ENCODE measurements around the gene IMMP2L.

The IMMP2L gene

GRCh38 chr7:111362506-111363054 is 199.7 kb downstream of the IMMP2L start:
- TF ChIP-seq EZH2phosphoT487 (conservative IDR thresholded peaks at IDR 0.05; ENCODE audit: low read length) (no peak), CTCF (IDR thresholded peaks at IDR 0.05; ENCODE audit: insufficient read depth, low read length, poor library complexity, severe bottlenecking) (no peak)
- Histone ChIP-seq H3K9me2 (replicated peaks; ENCODE audit: insufficient read depth, low read length) (no peaks in the 10 kb centered on the region), H3K27me3 (ENCODE audit: low read length) (no peaks in the 10 kb centered on the region), H3K9ac (ENCODE audit: low read length) (no peak overlapping the region), H3K27ac (ENCODE audit: low read depth, low read length) (no peak overlapping the region), H3K4me3 (ENCODE audit: insufficient read depth, low read length, poor library complexity, severe bottlenecking) (no peak overlapping the region), H3K4me2 (ENCODE audit: low read depth, low read length, poor library complexity, severe bottlenecking) (no peak overlapping the region), H4K20me1 (ENCODE audit: low read depth, low read length) (no peaks in the 10 kb centered on the region), H3K9me3 (ENCODE audit: insufficient read depth, low read length) (no peaks in the 10 kb centered on the region), H3K79me2 (ENCODE audit: insufficient read depth, low read length) (no peaks in the 10 kb centered on the region), H3K36me3 (ENCODE audit: low read length) (no peaks in the 10 kb centered on the region), H3F3A (ENCODE audit: insufficient read depth) (no peaks in the 10 kb centered on the region), H2AFZ (ENCODE audit: low read depth, low read length, severe bottlenecking) (no peak overlapping the region)

GRCh38 chr7:111358915-111359314 is 203.4 kb downstream of the IMMP2L start:
- Histone ChIP-seq H3K4me2 (ENCODE audit: low read depth, low read length, poor library complexity, severe bottlenecking) (no peak overlapping the region), H3K27ac (ENCODE audit: low read depth, low read length) (no peak overlapping the region), H3K9me3 (ENCODE audit: insufficient read depth, low read length) (no peaks in the 10 kb centered on the region), H4K20me1 (ENCODE audit: low read depth, low read length) (no peaks in the 10 kb centered on the region), H3K4me3 (ENCODE audit: insufficient read depth, low read length, poor library complexity, severe bottlenecking) (no peak overlapping the region), H3K36me3 (ENCODE audit: low read length) (no peaks in the 10 kb centered on the region), H2AFZ (ENCODE audit: low read depth, low read length, severe bottlenecking) (no peak overlapping the region), H3K79me2 (ENCODE audit: insufficient read depth, low read length) (no peaks in the 10 kb centered on the region), H3K27me3 (ENCODE audit: low read length) (no peaks in the 10 kb centered on the region), H3F3A (ENCODE audit: insufficient read depth) (no peaks in the 10 kb centered on the region), H3K9ac (ENCODE audit: low read length) (no peak overlapping the region), H3K9me2 (replicated peaks; ENCODE audit: insufficient read depth, low read length) (no peaks in the 10 kb centered on the region)
- TF ChIP-seq EZH2phosphoT487 (conservative IDR thresholded peaks at IDR 0.05; ENCODE audit: low read length) (no peak), CTCF (IDR thresholded peaks at IDR 0.05; ENCODE audit: insufficient read depth, low read length, poor library complexity, severe bottlenecking) (no peak)

GRCh38 chr7:111357691-111358090 is 204.6 kb downstream of the IMMP2L start:
- Histone ChIP-seq H3K36me3 (ENCODE audit: low read length) (no peaks in the 10 kb centered on the region), H3F3A (ENCODE audit: insufficient read depth) (no peaks in the 10 kb centered on the region), H3K27me3 (ENCODE audit: low read length) (no peaks in the 10 kb centered on the region), H2AFZ (ENCODE audit: low read depth, low read length, severe bottlenecking) (no peak overlapping the region), H3K4me2 (ENCODE audit: low read depth, low read length, poor library complexity, severe bottlenecking) (no peak overlapping the region), H3K27ac (ENCODE audit: low read depth, low read length) (no peak overlapping the region), H3K9ac (ENCODE audit: low read length) (no peak overlapping the region), H3K9me3 (ENCODE audit: insufficient read depth, low read length) (no peaks in the 10 kb centered on the region), H4K20me1 (ENCODE audit: low read depth, low read length) (no peaks in the 10 kb centered on the region), H3K9me2 (replicated peaks; ENCODE audit: insufficient read depth, low read length) (no peaks in the 10 kb centered on the region), H3K79me2 (ENCODE audit: insufficient read depth, low read length) (no peaks in the 10 kb centered on the region), H3K4me3 (ENCODE audit: insufficient read depth, low read length, poor library complexity, severe bottlenecking) (no peak overlapping the region)
- TF ChIP-seq EZH2phosphoT487 (conservative IDR thresholded peaks at IDR 0.05; ENCODE audit: low read length) (no peak), CTCF (IDR thresholded peaks at IDR 0.05; ENCODE audit: insufficient read depth, low read length, poor library complexity, severe bottlenecking) (no peak)

Measured in SU-DHL-6 (cell line).